ENCODE data around the gene FIGNL2.

Gene FIGNL2

GRCh38 chr12:51855586-51856428 lies 7.3 kb upstream of the FIGNL2 start:
- DNase-seq (ENCODE audit: low spot score), result no peak

DNA sequence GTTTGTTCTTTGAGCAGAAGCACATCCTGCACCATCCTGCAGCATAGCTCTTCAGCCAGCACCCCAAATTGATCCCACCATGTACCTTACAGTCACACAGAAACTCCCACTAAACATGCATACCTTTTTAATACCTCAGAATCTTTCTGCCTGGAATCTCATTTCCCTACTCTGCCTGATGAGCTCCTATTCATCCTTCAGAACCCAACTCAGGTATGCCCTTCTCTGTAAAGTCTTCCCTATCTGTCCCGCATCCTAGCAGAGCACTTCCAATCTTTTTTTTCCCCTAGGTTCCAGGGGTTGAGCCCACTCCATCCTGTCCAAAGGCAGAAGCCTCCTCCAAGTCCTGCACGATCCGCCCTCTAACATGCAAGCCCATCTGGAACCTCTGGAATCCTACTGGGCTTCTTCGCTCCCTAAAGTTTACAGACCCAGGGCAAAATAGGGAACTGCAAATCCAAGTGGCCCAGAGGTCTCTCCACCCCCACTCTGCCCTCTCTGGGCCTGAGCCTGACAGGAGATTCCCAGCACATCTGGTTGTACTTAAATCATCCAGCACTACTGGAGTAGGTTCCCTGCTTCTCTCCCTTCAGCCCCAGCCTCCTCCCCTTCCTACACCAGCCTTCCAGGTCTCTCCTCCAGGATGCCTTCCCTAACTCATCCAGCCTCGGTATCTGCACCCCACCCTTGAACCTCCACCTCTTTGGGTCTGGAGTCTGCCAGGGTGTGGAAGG lies 4.1 kb upstream of the FIGNL2 start:
- DNase-seq (ENCODE audit: low spot score), result no peak

DNA sequence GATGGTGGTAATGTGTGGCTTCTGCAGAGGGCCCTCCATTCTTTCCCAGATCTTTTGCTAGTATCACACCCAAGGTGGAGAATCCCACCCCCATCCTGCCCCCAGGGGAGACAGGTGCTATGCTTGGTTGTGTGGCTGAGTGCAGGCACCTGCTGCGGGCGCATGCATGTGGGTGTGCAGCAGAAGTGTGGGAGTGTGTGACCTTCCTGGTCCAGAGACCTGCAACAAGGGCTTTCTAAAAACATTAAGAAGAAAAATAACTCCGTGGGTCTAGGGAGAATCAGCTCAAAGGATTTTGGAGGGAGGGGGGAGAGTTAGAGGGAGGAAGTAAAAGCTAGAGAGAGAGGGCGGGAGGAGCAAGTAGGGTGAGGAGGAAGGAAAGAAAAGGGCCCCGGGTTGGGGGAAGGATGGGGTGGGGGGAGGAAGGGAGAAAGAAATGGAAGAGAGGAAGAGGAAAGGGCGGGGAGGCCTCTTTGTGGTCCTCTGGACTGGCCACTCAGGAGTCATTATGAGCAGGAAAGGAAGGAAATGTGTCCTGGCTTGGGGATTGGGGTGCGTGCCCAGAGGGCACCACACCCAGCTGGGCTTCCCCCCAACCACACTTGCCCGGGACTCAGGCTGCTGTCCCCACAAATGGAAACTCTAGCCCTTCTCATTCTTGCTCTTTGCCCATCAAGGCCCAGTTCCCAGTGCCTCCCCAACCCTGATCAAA lies 3.1 kb upstream of the FIGNL2 start:
- DNase-seq (ENCODE audit: low spot score), result no peak

DNA sequence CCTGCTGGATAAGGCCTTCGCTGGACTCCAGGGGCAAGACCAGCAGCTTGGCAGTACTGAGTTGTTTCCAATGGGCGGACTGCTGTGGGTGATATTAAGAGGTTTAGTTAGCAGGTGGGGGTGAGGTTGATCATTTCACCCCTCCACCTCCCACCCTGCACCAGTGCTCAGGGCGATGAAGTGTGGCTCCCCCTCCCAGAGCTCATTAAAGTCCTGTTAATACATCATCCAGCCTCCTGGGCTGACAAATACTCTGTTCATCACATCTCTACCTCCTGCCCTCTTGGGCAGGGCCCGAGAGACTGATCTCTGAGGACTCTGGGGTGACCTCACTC lies 2.4 kb upstream of the FIGNL2 start:
- DNase-seq (ENCODE audit: low spot score), result no peak

GRCh38 chr12:51850081-51850964 lies 1.8 kb upstream of the FIGNL2 start:
- DNase-seq (ENCODE audit: low spot score), result no peak

DNA sequence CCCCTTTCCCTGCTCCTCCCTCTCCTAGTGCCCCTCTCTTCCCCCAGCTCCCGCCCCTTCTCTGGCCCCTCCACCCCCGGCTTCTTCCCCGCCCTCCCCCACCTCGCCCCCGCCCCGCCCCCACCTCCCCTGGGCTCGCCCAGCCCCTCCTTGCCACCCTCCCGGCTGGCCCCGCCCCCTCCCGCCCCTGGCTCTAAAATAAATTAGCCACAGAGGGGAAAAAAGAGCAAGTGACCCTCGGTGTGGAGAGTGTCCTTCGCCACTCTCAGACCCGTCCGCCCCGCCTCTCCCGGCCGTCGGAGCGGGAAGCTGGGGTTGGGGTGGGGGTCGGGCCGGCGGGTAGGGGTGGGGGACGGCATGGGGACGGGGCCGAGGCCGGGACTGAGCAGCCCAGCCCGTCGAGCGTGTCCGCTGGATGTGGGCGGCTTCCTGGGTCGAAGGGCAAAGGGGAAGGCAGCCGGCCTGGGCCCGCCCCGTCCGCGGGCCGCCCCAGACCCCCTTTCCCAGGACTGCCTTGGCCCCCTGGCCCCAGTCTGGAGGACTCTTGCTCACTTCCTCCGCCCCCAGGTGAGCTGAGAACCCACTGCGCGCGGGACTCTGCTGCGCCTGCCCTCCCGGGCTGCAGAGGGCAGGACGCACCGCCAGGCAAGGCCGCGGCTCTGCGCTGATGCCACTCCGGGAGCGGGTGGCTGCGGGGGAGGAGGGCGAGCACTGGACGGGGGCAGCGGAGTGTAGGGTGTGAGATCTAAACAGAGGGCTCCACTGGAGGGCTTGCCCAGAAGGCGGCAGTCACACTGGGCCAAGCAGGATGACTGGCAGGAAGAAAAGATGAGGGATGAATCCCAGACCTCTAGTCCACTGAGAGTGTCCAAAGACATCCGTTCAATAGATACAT lies 570 bp upstream of the FIGNL2 start:
- no peak for DNase-seq (ENCODE audit: low spot score)

- DNase-seq (ENCODE audit: low spot score), result no peak
Observed at GRCh38 chr12:51847643-51848325, 734 bp downstream of the FIGNL2 start.

GRCh38 chr12:51846911-51847642 lies 1.4 kb downstream of the FIGNL2 start:
- no peak for DNase-seq (ENCODE audit: low spot score)

DNA sequence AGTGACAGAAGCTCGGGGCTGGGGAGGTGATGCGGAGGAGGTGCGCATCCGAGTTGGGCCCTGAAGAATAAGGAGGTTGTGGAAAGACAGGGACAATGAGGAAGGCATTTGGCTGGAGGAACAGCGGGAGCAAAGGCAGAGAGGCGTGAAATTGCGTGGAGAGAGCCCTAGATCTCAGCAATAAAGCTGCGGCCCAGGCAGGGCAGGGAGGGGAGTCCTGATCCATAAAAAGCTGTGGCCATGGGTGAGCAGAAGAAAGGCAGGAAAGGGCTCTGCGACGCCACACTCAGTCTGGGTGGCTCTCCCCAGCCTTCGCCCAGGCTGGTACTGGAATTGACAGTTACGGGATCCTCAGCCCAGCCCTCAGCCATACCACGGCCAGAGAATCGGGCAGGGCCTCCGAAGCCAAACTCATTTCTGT lies 2.2 kb downstream of the FIGNL2 start:
- no peak for DNase-seq (ENCODE audit: low spot score)

GRCh38 chr12:51845482-51845881 lies 3.0 kb downstream of the FIGNL2 start:
- no peak for DNase-seq (ENCODE audit: low spot score)

GRCh38 chr12:51844854-51845253 lies 3.7 kb downstream of the FIGNL2 start:
- DNase-seq (ENCODE audit: low spot score), result no peak

DNA sequence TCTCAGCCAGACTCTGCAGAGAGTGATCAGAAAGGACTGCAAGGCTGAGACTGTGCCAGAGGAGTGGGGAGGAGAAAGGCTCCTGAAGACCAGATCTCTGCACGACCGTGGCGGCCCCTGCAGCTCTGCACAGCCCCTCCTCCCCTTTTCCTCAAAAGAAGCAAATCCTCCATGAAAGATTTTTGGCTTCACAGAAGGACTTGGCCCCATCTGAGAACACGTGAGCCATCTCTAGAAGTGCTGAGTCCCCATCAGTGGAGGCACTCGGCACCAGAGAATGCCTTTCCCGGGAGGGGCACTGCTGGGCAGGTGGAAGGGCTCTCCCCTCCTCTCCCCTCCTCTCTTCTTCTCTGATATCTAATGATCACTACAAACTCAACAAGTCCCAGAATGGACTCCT lies 6.8 kb downstream of the FIGNL2 start:
- DNase-seq (ENCODE audit: low spot score), result no peak

DNA sequence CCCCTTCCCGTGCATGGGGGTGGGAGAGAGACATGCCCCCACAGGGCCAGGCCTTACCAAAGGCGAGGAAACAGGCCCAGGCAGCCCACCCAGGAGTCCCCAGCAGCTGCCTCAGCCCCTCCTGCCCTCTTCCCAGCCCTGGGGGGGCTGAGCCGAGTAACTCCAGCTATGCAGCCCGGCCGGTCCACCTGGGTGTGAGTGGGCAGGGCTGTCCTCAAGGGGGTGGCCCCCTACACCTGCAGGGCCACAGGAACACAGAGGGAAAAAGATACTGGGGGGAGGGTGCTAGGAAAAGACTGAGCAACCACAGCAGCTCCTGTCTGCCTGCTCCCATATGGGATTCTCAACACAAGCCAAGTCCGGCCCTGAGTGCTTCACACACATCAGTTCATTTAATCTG lies 7.6 kb downstream of the FIGNL2 start:
- no peak for DNase-seq (ENCODE audit: low spot score)

DNA sequence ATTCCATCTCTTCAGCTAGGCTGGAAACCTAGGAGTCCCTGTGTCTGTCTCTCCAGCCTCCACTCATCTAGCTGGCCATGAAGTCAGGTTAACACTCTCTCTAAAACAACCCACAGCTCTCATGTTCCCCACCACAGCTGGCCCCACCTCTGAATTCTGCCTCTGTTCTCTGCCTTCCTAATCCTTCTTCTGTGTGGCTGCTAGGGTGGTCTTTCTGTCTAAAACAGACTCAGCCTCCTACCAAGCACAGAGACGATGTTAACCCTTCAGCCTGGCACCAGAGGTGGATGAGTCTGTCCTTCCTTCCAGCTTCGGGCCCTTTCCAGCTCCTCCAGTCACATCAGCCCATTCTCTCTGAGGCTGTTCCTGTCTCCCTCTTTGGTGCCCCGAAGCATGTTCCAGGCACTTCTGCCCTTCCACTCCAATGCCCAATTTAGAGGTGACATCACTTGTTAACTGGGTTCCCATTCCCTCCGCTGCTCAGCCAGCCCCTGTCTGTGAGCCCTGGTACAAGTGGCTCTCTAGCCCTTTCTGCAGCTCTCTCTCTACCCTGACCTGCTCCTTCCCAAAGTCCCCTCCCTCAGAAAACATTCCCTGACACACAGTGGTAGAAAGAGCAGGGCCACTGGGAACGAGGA lies 9.1 kb downstream of the FIGNL2 start:
- DNase-seq (ENCODE audit: low spot score), result no peak

GRCh38 chr12:51838762-51839161 lies 9.8 kb downstream of the FIGNL2 start:
- DNase-seq (ENCODE audit: low spot score), result no peak

DNA sequence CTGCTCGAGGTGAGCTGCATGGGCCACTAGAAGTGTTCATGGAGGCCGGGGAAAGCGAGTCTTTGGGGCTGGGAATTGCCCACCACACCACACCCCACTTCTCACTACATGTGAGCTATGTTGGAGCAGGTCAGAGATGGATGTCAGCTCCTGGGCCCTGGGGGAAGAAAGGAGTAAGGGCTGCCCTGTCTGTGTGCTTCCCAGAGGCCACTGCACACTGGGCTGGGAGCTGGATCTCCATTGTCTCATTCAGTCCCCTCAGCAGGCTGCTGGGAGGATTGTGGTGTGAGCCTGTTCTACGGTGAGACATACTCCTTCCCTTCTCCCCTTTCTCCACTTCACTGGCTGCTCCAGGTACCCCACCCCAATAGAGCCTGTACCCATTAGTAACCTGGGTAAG lies 10.5 kb downstream of the FIGNL2 start:
- DNase-seq (ENCODE audit: low spot score), result no peak

DNA sequence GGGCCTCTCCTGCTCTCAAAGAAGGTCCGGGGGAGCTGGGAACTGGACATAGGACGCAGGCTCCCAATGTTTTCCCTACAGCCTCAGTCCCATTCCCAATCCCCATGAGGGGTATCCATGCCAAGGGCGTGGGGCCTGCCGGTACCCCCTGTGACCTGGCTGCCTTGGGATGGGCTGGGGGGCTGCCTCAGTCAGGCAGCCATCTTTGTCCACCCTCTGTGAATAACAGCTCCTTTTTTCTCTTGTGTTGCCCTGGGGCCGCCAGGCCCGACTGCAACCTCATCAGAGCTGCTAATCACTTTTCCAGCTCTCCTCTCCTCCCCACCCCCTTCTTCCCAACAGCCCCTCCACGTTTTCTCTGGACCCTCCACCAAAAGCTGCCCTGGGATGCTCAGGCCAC lies 11.2 kb downstream of the FIGNL2 start:
- no peak for DNase-seq (ENCODE audit: low spot score)

DNA sequence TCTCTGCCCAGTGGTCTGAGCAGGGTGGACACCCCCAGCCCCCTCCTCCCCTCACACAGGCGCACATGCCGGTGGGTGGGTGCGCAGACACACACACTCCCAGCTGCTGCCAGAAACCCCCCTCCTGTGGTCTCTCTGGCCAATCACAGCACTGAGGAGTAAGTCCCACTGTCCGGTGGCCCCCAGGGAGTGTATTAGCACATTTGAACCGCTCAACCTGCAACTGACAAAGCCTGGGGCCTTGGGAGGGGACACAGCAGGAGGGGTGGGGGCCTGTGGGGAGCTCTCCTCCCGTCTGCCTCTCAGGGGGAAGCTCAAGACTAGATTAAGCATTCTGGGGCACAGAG lies 11.7 kb downstream of the FIGNL2 start:
- DNase-seq (ENCODE audit: low spot score), result no peak

Measured in kidney capillary endothelial cell (primary cell).